Naive thymus-derived CD4-positive, alpha-beta T cell (primary cell): ENCODE measurements around the gene CFAP74. TPM values are rescaled to one million over a fixed set of nuclear protein-coding genes. Genes with fewer than 3 reads are reported as not detected.

Experiments used
- ATAC-seq: fragments of 150-1000 bp; cut with Tn5 transposase; 2 replicates; pipeline ENCODE4 v1.10.0; 2021; ENCODE audit warnings: mild to moderate bottlenecking, moderate library complexity
- CTCF ChIA-PET: fragments of 350-600 bp; sonication (Branson Sonifier 250); formaldehyde crosslinking; loops from one replicate; lab custom pipeline; 2021; ENCODE audit warnings: antibody characterized with exemption; lab: Charles Lee
- POLR2A ChIA-PET: fragments of 350-600 bp; sonication (Branson Sonifier 250); formaldehyde crosslinking; loops from one replicate; lab custom pipeline; 2021; ENCODE audit warnings: antibody characterized with exemption, inconsistent platforms; lab: Charles Lee
- DNase-seq, 9 donors: peaks; one replicate each; pipeline versions ENCODE4 v3.0.0 to v3.0.0-alpha.2; 2020 to 2022; ENCODE audit warnings: mixed read lengths in 1 of 9
- H3K27ac ChIP-seq: one replicate; pipeline ENCODE4 v1.7.0; 2013; ENCODE audit warnings: mild to moderate bottlenecking, low read depth, low read length, moderate library complexity
- H3K27me3 ChIP-seq, 2 donors: one replicate each; pipeline ENCODE4 v1.7.0; 2013; ENCODE audit warnings: low read length in 2 of 2, mild to moderate bottlenecking in 2 of 2, moderate library complexity in 2 of 2; ENCODE audit not compliant: control insufficient read depth in 2 of 2, insufficient read depth in 2 of 2
- H3K36me3 ChIP-seq, 3 experiments: 1 replicate in 2 of 3; 2 replicates in 1 of 3; pipeline ENCODE4 v1.7.0; 2013; ENCODE audit warnings: low read length in 3 of 3, mild to moderate bottlenecking in 3 of 3, moderate library complexity in 1 of 3; ENCODE audit not compliant: insufficient read depth in 3 of 3, control insufficient read depth in 2 of 3
- H3K4me1 ChIP-seq, 2 donors: one replicate each; pipeline ENCODE4 v1.7.0; 2013; ENCODE audit warnings: low read length in 2 of 2, mild to moderate bottlenecking in 2 of 2, moderate library complexity in 1 of 2; ENCODE audit not compliant: control insufficient read depth in 2 of 2, insufficient read depth in 2 of 2
- H3K4me3 ChIP-seq: 2 replicates; pipeline ENCODE4 v1.7.0; 2013; ENCODE audit warnings: mild to moderate bottlenecking, low read length
- H3K9me3 ChIP-seq, 3 experiments: 1 replicate in 2 of 3; 2 replicates in 1 of 3; pipeline ENCODE4 v1.7.0; 2013; ENCODE audit warnings: low read length in 3 of 3; ENCODE audit not compliant: control insufficient read depth in 2 of 3
- H3K27ac Mint-ChIP-seq, 9 donors: one replicate each; pipeline ENCODE4 v1.8.0; 2020 to 2022; ENCODE audit warnings: mixed read lengths in 9 of 9, mild to moderate bottlenecking in 8 of 9, moderate library complexity in 5 of 9, inconsistent platforms in 2 of 9
- H3K27me3 Mint-ChIP-seq, 5 donors: one replicate each; pipeline ENCODE4 v1.8.0; 2021 to 2022; ENCODE audit warnings: mixed read lengths in 5 of 5, mild to moderate bottlenecking in 1 of 5
- H3K36me3 Mint-ChIP-seq, 5 donors: one replicate each; pipeline ENCODE4 v1.8.0; 2020 to 2022; ENCODE audit warnings: mixed read lengths in 5 of 5, mild to moderate bottlenecking in 3 of 5, inconsistent platforms in 1 of 5
- H3K4me1 Mint-ChIP-seq, 7 donors: one replicate each; pipeline ENCODE4 v1.8.0; 2020 to 2022; ENCODE audit warnings: mixed read lengths in 7 of 7, mild to moderate bottlenecking in 3 of 7, inconsistent platforms in 1 of 7
- H3K4me3 Mint-ChIP-seq, 10 donors: one replicate each; pipeline ENCODE4 v1.8.0; 2020 to 2022; ENCODE audit warnings: mild to moderate bottlenecking in 10 of 10, mixed read lengths in 10 of 10, moderate library complexity in 6 of 10, inconsistent platforms in 2 of 10
- H3K9me3 Mint-ChIP-seq, 11 donors: one replicate each; pipeline ENCODE4 v1.8.0; 2020 to 2022; ENCODE audit warnings: mixed read lengths in 11 of 11, mild to moderate bottlenecking in 4 of 11, inconsistent platforms in 1 of 11, moderate library complexity in 1 of 11
- intact Hi-C, 2 donors: fragments of 100-400 bp; cut with micrococcal nuclease; formaldehyde crosslinking; loops; one replicate each; pipeline ENCODE4 v1.15.1; 2023
- polyA plus RNA-seq, 2 donors: library from polyadenylated mRNA; unstranded; fragments of 300-500 nt; fragmentation: Illumina TruSeq; gene quantifications; one replicate each; pipeline ENCODE4 v1.2.3, GENCODE V29; 2021
- total RNA-seq, 6 experiments: library from RNA in 5 of 6; stranded (reverse) in 5 of 6; gene quantifications; 1 replicate in 5 of 6; 2 replicates in 1 of 6; pipeline ENCODE4 v1.2.3 and lab custom pipeline; 2021 to 2026

CFAP74 gene
- total and polyA plus RNA-seq, 7 experiments from 2014 or later: not detected

- H3K27me3 ChIP-seq: no peaks in the 10 kb centered on the region
- H3K9me3 ChIP-seq: no peaks in the 10 kb centered on the region
- intact Hi-C loops: loop anchor here (1.0 to 10.0 kb wide), 3 partner anchors 85 to 141 kb away; no protein-coding TSS in a partner anchor
- Mint-ChIP-seq H3K4me3 (peak overlapping the region in 9 of 10 donors; percentile 22 to 78 (median 56)), H3K27ac (peak overlapping the region in 2 of 9 donors; percentile 20 to 69), H3K36me3 (no peaks in the 10 kb centered on the region), H3K27me3 (peaks cover 0 to 35% (median 5%) of the 10 kb centered on the region in 5 donors), H3K4me1 (peaks cover 10 to 28% (median 22%) of the 10 kb centered on the region in 7 donors), H3K9me3 (no peaks in the 10 kb centered on the region)
- CTCF ChIA-PET: interaction anchor here (1.0 to 3.1 kb wide), 5 partner anchors 9 to 144 kb away, joined by 3 to 18 read pairs (median 3); no protein-coding TSS in a partner anchor
- no peak overlapping the region for H3K27ac ChIP-seq
- no peaks in the 10 kb centered on the region for H3K36me3 ChIP-seq
- H3K4me1 ChIP-seq: peaks cover 7 to 14% of the 10 kb centered on the region in 2 donors
- no peak for DNase-seq
- ATAC-seq: no peak
- POLR2A ChIA-PET: interaction anchor here (0.6 kb wide), 1 partner anchor 195 kb away, joined by 3 read pairs; no protein-coding TSS in a partner anchor
- H3K4me3 ChIP-seq: no peak overlapping the region
Observed at GRCh38 chr1:2045468-2046173, 42.0 kb upstream of the CFAP74 start.

- peak overlapping the region; percentile 35 for H3K4me3 ChIP-seq
Observed at GRCh38 chr1:2044510-2045319, 41.1 kb upstream of the CFAP74 start.

DNA sequence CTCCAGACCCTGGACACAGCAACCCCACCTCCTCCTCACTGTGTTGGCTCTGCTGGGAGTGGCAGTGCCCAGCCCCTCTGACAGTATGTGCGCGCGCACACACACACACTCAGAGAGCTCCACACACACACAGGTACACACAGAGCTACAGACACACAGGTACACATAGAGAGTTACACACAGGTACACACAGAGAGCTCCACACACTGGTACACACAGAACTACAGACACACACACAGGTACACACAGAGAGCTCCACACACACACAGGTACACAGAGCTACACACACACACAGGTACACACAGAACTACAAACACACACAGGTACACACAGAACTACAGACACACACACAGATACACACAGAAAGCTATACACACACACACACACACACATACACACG, 40.3 kb upstream of the CFAP74 start:
- no peak for DNase-seq
- H3K36me3 ChIP-seq: no peaks in the 10 kb centered on the region
- no peaks in the 10 kb centered on the region for H3K9me3 Mint-ChIP-seq
- H3K27ac Mint-ChIP-seq: peak overlapping the region in 3 of 9 donors; percentile 3 to 70 (median 22)
- ChIA-PET POLR2A (interaction anchor here (1.2 kb wide), 1 partner anchor 20 kb away, joined by 3 read pairs; no protein-coding TSS in a partner anchor), CTCF (interaction anchor here (0.9 to 3.1 kb wide), 6 partner anchors 9 to 101 kb away, joined by 3 to 18 read pairs (median 4); no protein-coding TSS in a partner anchor)
- ATAC-seq: no peak
- no peaks in the 10 kb centered on the region for H3K27me3 ChIP-seq
- H3K9me3 ChIP-seq: no peaks in the 10 kb centered on the region
- peaks cover 0 to 27% (median 5%) of the 10 kb centered on the region in 5 donors for H3K27me3 Mint-ChIP-seq
- intact Hi-C loops: loop anchor here in 1 of 2 donors (10.0 kb wide), 1 partner anchor 139 kb away; no protein-coding TSS in a partner anchor
- no peaks in the 10 kb centered on the region for H3K36me3 Mint-ChIP-seq
- H3K4me3 Mint-ChIP-seq: peak overlapping the region in 7 of 10 donors; percentile 8 to 78 (median 55)
- no peak overlapping the region for H3K27ac ChIP-seq
- peaks cover 5 to 23% (median 16%) of the 10 kb centered on the region in 7 donors for H3K4me1 Mint-ChIP-seq
- H3K4me3 ChIP-seq: no peak overlapping the region
- peaks cover 6 to 7% of the 10 kb centered on the region in 2 donors for H3K4me1 ChIP-seq

More at GRCh38 chr1:2044510-2045319, 41.1 kb upstream of the CFAP74 start:
- Mint-ChIP-seq H3K4me1 (peaks cover 10 to 28% (median 22%) of the 10 kb centered on the region in 7 donors), H3K36me3 (no peaks in the 10 kb centered on the region), H3K27me3 (peaks cover 0 to 35% (median 5%) of the 10 kb centered on the region in 5 donors), H3K4me3 (peak overlapping the region in 8 of 10 donors; percentile 33 to 78 (median 52)), H3K27ac (peak overlapping the region in 1 of 9 donors; percentile 3), H3K9me3 (no peaks in the 10 kb centered on the region)
- ChIA-PET POLR2A (interaction anchor here (0.6 to 1.2 kb wide), 2 partner anchors 21 to 196 kb away, joined by 3 read pairs; no protein-coding TSS in a partner anchor), CTCF (interaction anchor here (0.6 to 3.1 kb wide), 13 partner anchors 8 to 1042 kb away, joined by 3 to 18 read pairs (median 3); no protein-coding TSS in a partner anchor)
- H3K36me3 ChIP-seq: no peaks in the 10 kb centered on the region
- DNase-seq (peak; percentile 65 to 94 (median 78)), ATAC-seq (peak; percentile 93)
- H3K9me3 ChIP-seq: no peaks in the 10 kb centered on the region
- intact Hi-C loops: loop anchor here (1.0 to 10.0 kb wide), 3 partner anchors 84 to 140 kb away; no protein-coding TSS in a partner anchor
- H3K27me3 ChIP-seq: no peaks in the 10 kb centered on the region
- H3K4me1 ChIP-seq: peaks cover 7 to 14% of the 10 kb centered on the region in 2 donors
- H3K27ac ChIP-seq: no peak overlapping the region

DNA sequence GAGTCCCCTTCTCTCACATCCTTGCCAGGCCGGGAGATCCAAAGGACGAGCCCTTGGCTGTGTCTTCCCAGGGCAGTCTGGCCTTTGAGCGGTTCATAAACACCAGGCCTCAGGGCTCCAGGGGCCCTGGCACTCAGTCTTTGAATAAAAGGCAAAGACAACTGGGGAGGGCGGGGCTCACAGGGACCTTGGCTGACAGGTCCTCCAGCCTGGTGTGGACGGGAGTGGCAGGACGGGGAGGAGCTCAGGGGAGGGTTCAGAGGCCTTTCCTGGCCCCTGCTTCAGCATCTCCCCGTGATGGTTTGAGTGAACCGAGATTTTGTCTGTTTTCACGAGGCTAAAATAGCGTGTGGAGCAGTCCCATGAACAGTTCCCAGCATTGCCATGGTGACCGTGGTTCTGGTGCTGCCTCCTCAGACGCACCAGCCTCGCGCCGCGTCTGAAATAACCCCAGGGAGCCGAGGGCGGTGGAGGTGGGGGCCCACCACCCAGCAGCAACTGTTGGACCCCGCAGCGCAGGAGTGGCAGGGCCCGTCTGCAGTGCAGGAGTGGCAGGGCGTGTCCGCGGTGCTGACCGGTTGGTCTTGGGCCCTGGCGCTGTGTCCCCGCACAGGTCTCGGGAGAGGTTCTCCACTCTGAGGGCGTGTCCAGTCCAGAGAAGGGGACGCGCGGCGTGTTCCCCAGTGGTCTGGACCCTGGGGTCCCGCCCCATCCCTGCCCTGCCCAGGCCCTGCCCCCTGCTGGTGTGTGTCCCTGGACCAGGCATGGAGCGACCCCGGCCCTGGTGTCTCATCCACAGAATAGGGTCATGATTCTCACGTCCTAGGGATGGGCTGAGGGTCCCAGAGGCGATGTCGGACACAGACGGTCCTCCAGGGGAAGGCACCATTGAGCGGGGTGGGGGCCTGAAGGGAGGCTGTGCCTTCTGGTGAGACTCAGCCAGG, 39.5 kb upstream of the CFAP74 start:
- H3K27ac ChIP-seq: no peak overlapping the region
- H3K27ac Mint-ChIP-seq: no peak overlapping the region
- H3K4me3 ChIP-seq: no peak overlapping the region
- intact Hi-C loops: loop anchor here in 1 of 2 donors (10.0 kb wide), 1 partner anchor 138 kb away; no protein-coding TSS in a partner anchor
- no peaks in the 10 kb centered on the region for H3K36me3 Mint-ChIP-seq
- ATAC-seq: no peak
- CTCF ChIA-PET: interaction anchor here (1.2 to 3.1 kb wide), 3 partner anchors 83 to 100 kb away, joined by 3 to 18 read pairs (median 5); no protein-coding TSS in a partner anchor
- DNase-seq: no peak
- H3K27me3 Mint-ChIP-seq: peaks cover 0 to 19% (median under 1%) of the 10 kb centered on the region in 5 donors
- no peaks in the 10 kb centered on the region for H3K9me3 Mint-ChIP-seq
- H3K36me3 ChIP-seq: no peaks in the 10 kb centered on the region
- POLR2A ChIA-PET: interaction anchor here (1.2 kb wide), 1 partner anchor 20 kb away, joined by 3 read pairs; no protein-coding TSS in a partner anchor
- peaks cover 6 to 7% of the 10 kb centered on the region in 2 donors for H3K4me1 ChIP-seq
- H3K4me1 Mint-ChIP-seq: peaks cover 5 to 17% (median 15%) of the 10 kb centered on the region in 7 donors
- H3K27me3 ChIP-seq: no peaks in the 10 kb centered on the region
- no peaks in the 10 kb centered on the region for H3K9me3 ChIP-seq
- H3K4me3 Mint-ChIP-seq: peak overlapping the region in 1 of 10 donors; percentile 49

DNA sequence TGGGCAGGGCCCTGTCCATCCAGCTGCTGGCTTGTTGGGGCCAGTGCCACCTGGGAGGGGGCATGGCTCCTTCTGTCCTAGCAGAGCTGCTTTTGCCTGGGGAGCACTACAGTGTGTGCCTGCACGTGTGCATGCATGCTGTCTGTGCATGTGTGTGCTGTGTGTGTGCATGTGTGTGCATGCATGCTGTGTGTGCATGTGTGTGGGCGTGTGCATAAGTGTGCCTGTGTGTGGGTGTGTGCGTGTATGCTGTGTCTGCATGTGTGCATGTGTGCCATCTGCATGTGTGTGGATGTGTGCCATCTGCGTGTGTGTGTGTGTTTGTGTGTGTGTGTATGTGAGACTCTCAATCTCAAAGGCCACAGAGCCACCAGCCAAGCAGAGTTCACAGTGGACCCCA, 38.3 kb upstream of the CFAP74 start:
- no peaks in the 10 kb centered on the region for H3K9me3 ChIP-seq
- no peaks in the 10 kb centered on the region for H3K27me3 ChIP-seq
- Mint-ChIP-seq H3K27me3 (peaks cover 0 to 14% (median 0%) of the 10 kb centered on the region in 5 donors), H3K36me3 (no peaks in the 10 kb centered on the region), H3K27ac (no peak overlapping the region), H3K9me3 (no peaks in the 10 kb centered on the region), H3K4me1 (peaks cover 5 to 17% (median 15%) of the 10 kb centered on the region in 7 donors), H3K4me3 (no peak overlapping the region)
- peaks cover 6 to 7% of the 10 kb centered on the region in 2 donors for H3K4me1 ChIP-seq
- DNase-seq: no peak
- CTCF ChIA-PET: no interaction called here
- no peaks in the 10 kb centered on the region for H3K36me3 ChIP-seq
- intact Hi-C loops: loop anchor here in 1 of 2 donors (10.0 kb wide), 1 partner anchor 137 kb away; no protein-coding TSS in a partner anchor
- ATAC-seq: no peak
- H3K27ac ChIP-seq: no peak overlapping the region
- H3K4me3 ChIP-seq: no peak overlapping the region
- POLR2A ChIA-PET: no interaction called here
